MM.1S (cell line): ENCODE measurements around the gene OPRD1.

Source experiments
- CTCF ChIP-seq: fragments of 300-600 bp; sonication (generic); IDR thresholded peaks from 2 replicates; pipeline ENCODE4 v1.5.1; 2016; ENCODE audit warnings: antibody characterized with exemption, low read length, mixed read lengths
- EZH2 ChIP-seq: fragments of 300-600 bp; sonication (generic); optimal IDR thresholded peaks from 2 replicates; pipeline ENCODE3; 2017; ENCODE audit warnings: low read depth, mild to moderate bottlenecking, antibody characterized with exemption, low read length, mixed read lengths
- EZH2phosphoT487 ChIP-seq: fragments of 300-600 bp; sonication (generic); IDR thresholded peaks from 2 replicates; pipeline ENCODE4 v1.6.1; 2018; ENCODE audit warnings: antibody characterized with exemption, low read length

- TF ChIP-seq CTCF: no peak
- no peak for TF ChIP-seq EZH2
- no peak for TF ChIP-seq EZH2phosphoT487
Observed at GRCh38 chr1:28855469-28855951, 43.5 kb downstream of the OPRD1 start.
